GM23338 (cell line): ENCODE measurements around the gene SLC15A1. TPM values are rescaled to one million over a fixed set of nuclear protein-coding genes. Genes with fewer than 3 reads are reported as not detected.

ENCODE experiments used
- ATAC-seq: fragments of 200-7000 bp; cut with Tn5 transposase; 3 replicates; pipeline ENCODE4 v1.9.1; 2020
- DNase-seq: peaks from one replicate; pipeline ENCODE4 v3.0.0-alpha.2; 2015; ENCODE audit warnings: low spot score
- H2AFZ ChIP-seq: fragments of 200-600 bp; sonication (generic); 2 replicates; pipeline ENCODE4 v1.8.0; 2016; ENCODE audit warnings: antibody characterized with exemption, mild to moderate bottlenecking, moderate library complexity
- H3F3A ChIP-seq: fragments of 200-600 bp; sonication (generic); replicated peaks from 2 replicates; pipeline ENCODE4 v1.8.0; 2017; ENCODE audit warnings: antibody characterized with exemption, mixed run types, low read depth
- H3K27ac ChIP-seq: fragments of 200-600 bp; sonication (generic); 2 replicates; pipeline ENCODE4 v1.6.1; 2016; ENCODE audit warnings: low read depth
- H3K27me3 ChIP-seq: fragments of 200-600 bp; sonication (generic); 2 replicates; pipeline ENCODE4 v1.8.0; 2016; ENCODE audit warnings: mild to moderate bottlenecking, mixed run types, moderate library complexity; ENCODE audit not compliant: insufficient read depth
- H3K36me3 ChIP-seq: fragments of 200-600 bp; sonication (generic); 2 replicates; pipeline ENCODE4 v1.8.0; 2016; ENCODE audit warnings: mild to moderate bottlenecking; ENCODE audit not compliant: insufficient read depth
- H3K4me1 ChIP-seq: fragments of 200-600 bp; sonication (generic); 2 replicates; pipeline ENCODE4 v1.8.0; 2016; ENCODE audit warnings: mild to moderate bottlenecking, moderate library complexity; ENCODE audit not compliant: insufficient read depth
- H3K4me2 ChIP-seq: fragments of 200-600 bp; sonication (generic); 2 replicates; pipeline ENCODE4 v1.7.1; 2017; ENCODE audit warnings: mixed run types
- H3K4me3 ChIP-seq: fragments of 200-600 bp; sonication (generic); 2 replicates; pipeline ENCODE4 v1.6.1; 2016; ENCODE audit warnings: mixed run types
- H3K79me2 ChIP-seq: fragments of 200-600 bp; sonication (generic); replicated peaks from 2 replicates; pipeline ENCODE4 v1.8.0; 2017; ENCODE audit warnings: mild to moderate bottlenecking; ENCODE audit not compliant: insufficient read depth
- H3K9me2 ChIP-seq: fragments of 200-600 bp; sonication (generic); 2 replicates; pipeline ENCODE4 v1.8.0; 2017; ENCODE audit not compliant: insufficient read depth
- H4K20me1 ChIP-seq: fragments of 200-600 bp; sonication (generic); replicated peaks from 2 replicates; pipeline ENCODE4 v1.8.0; 2017; ENCODE audit warnings: mild to moderate bottlenecking; ENCODE audit not compliant: insufficient read depth
- H3K27ac Mint-ChIP-seq: 2 replicates; pipeline ENCODE4 v1.8.0; 2020; ENCODE audit warnings: inconsistent platforms, mild to moderate bottlenecking, moderate library complexity, mixed read lengths
- H3K27me3 Mint-ChIP-seq: 3 replicates; pipeline ENCODE4 v1.8.0; 2022; ENCODE audit warnings: low read depth, mild to moderate bottlenecking, moderate library complexity, mixed read lengths, inconsistent platforms; ENCODE audit not compliant: insufficient read depth, poor library complexity
- H3K36me3 Mint-ChIP-seq: 3 replicates; pipeline ENCODE4 v1.8.0; 2021; ENCODE audit warnings: low read depth, mild to moderate bottlenecking, inconsistent platforms, moderate library complexity, mixed read lengths
- H3K4me1 Mint-ChIP-seq: 3 replicates; pipeline ENCODE4 v1.8.0; 2020; ENCODE audit warnings: mild to moderate bottlenecking, inconsistent platforms, mixed read lengths
- H3K4me3 Mint-ChIP-seq: 3 replicates; pipeline ENCODE4 v1.8.0; 2021; ENCODE audit warnings: moderate library complexity, mild to moderate bottlenecking, inconsistent platforms, mixed read lengths
- H3K9me3 Mint-ChIP-seq: 3 replicates; pipeline ENCODE4 v1.8.0; 2020; ENCODE audit warnings: moderate library complexity, mild to moderate bottlenecking, inconsistent platforms, mixed read lengths
- EZH2 ChIP-seq: fragments of 200-600 bp; sonication (generic); IDR thresholded peaks from one replicate; pipeline ENCODE4 v1.8.0; 2017; ENCODE audit warnings: antibody characterized with exemption, mild to moderate bottlenecking, low read depth; ENCODE audit not compliant: unreplicated experiment
- JUNB ChIP-seq: IDR thresholded peaks from one replicate; pipeline ENCODE4 v1.6.1; 2016; ENCODE audit warnings: antibody characterized with exemption; ENCODE audit not compliant: unreplicated experiment
- POLR2AphosphoS5 ChIP-seq: IDR thresholded peaks from 2 replicates; pipeline ENCODE4 v1.6.1; 2016; ENCODE audit warnings: antibody characterized with exemption, low read depth
- ZNF114 ChIP-seq: fragments of 250-450 bp; sonication (Bioruptor Pico); IDR thresholded peaks from 2 replicates; pipeline ENCODE4 v1.5.0; 2020; ENCODE audit warnings: mild to moderate bottlenecking, moderate library complexity
- ZNF331 ChIP-seq: fragments of 250-450 bp; sonication (Bioruptor Pico); IDR thresholded peaks from 2 replicates; pipeline ENCODE4 v1.5.0; 2020; ENCODE audit warnings: low read depth, mild to moderate bottlenecking, moderate library complexity
- polyA plus RNA-seq: library from polyadenylated mRNA; unstranded; fragments of >200 nt; fragmentation: Nextera tagmentation; extraction: Ambion mirVana; gene quantifications from 2 replicates; pipeline ENCODE4 v1.2.1, GENCODE V29; 2016
- total RNA-seq: library from RNA; depleted of rRNA; stranded (reverse); fragments of >200 nt; shearing (Covaris generic); gene quantifications from 2 replicates; pipeline ENCODE4 v1.2.3, GENCODE V29; 2014
- TF ChIP-seq, protein P1 (sequence below): fragments of 250-450 bp; sonication (Bioruptor Pico); IDR thresholded peaks from 2 replicates; pipeline ENCODE4 v1.5.0; 2020; ENCODE audit warnings: mild to moderate bottlenecking, moderate library complexity

The SLC15A1 gene
- total and polyA plus RNA-seq, 2 experiments from 2014 or later, result 1.6 to 3.0 TPM

DNA sequence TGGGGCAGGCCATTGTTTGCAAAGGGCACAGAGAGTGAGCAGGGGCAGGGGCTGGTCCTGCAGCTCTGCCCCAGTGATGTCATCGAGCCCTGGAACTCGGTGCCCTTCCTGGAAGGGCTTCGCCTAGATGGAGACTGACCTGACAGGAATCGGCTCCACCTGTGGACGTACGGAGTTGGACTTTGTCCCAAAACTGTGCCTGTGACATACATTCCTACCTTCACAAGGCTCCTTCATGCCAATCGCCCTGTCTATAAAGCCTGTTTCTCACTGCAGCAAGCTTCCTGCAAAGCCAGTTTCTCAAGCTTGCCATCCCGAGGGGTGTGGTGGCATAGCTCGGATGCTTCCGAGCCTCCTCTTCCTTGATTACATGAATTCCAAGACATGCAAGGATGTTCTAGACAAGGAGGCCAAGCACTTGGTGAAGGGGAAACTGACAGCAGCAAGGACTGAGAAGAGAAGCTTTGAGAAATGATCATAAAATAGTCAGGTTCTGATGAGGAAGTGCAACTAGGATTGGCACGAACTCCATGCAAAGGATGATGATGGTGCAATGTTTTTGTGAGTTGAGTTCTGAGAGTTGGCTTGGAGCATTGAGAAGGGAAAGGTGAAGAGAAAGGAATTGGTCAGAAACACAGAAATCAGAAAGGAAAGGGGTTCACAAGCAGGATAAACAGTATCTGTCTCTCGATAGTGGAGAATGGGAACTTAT lies 101.9 kb downstream of the SLC15A1 start:
- no peak for ATAC-seq

More for the DNA sequence above, 101.9 kb downstream of the SLC15A1 start:
- Histone ChIP-seq H3K36me3 (no peaks in the 10 kb centered on the region), H2AFZ (peak overlapping the region; percentile 56; the same call in 1 of the 2 replicates), H3K9me2 (no peaks in the 10 kb centered on the region), H3K4me2 (no peak overlapping the region), H3K4me1 (no peaks in the 10 kb centered on the region), H3K27ac (no peak overlapping the region), H4K20me1 (no peaks in the 10 kb centered on the region), H3K79me2 (no peaks in the 10 kb centered on the region), H3K27me3 (no peaks in the 10 kb centered on the region), H3F3A (no peaks in the 10 kb centered on the region), H3K4me3 (no peak overlapping the region)
- H3K4me1 Mint-ChIP-seq, result peaks cover 2% of the 10 kb centered on the region
- no peaks in the 10 kb centered on the region for H3K9me3 Mint-ChIP-seq
- DNase-seq, result no peak
- H3K27me3 Mint-ChIP-seq, result peaks cover 8% of the 10 kb centered on the region
- H3K27ac Mint-ChIP-seq, result no peak overlapping the region
- TF ChIP-seq, protein P1, sequence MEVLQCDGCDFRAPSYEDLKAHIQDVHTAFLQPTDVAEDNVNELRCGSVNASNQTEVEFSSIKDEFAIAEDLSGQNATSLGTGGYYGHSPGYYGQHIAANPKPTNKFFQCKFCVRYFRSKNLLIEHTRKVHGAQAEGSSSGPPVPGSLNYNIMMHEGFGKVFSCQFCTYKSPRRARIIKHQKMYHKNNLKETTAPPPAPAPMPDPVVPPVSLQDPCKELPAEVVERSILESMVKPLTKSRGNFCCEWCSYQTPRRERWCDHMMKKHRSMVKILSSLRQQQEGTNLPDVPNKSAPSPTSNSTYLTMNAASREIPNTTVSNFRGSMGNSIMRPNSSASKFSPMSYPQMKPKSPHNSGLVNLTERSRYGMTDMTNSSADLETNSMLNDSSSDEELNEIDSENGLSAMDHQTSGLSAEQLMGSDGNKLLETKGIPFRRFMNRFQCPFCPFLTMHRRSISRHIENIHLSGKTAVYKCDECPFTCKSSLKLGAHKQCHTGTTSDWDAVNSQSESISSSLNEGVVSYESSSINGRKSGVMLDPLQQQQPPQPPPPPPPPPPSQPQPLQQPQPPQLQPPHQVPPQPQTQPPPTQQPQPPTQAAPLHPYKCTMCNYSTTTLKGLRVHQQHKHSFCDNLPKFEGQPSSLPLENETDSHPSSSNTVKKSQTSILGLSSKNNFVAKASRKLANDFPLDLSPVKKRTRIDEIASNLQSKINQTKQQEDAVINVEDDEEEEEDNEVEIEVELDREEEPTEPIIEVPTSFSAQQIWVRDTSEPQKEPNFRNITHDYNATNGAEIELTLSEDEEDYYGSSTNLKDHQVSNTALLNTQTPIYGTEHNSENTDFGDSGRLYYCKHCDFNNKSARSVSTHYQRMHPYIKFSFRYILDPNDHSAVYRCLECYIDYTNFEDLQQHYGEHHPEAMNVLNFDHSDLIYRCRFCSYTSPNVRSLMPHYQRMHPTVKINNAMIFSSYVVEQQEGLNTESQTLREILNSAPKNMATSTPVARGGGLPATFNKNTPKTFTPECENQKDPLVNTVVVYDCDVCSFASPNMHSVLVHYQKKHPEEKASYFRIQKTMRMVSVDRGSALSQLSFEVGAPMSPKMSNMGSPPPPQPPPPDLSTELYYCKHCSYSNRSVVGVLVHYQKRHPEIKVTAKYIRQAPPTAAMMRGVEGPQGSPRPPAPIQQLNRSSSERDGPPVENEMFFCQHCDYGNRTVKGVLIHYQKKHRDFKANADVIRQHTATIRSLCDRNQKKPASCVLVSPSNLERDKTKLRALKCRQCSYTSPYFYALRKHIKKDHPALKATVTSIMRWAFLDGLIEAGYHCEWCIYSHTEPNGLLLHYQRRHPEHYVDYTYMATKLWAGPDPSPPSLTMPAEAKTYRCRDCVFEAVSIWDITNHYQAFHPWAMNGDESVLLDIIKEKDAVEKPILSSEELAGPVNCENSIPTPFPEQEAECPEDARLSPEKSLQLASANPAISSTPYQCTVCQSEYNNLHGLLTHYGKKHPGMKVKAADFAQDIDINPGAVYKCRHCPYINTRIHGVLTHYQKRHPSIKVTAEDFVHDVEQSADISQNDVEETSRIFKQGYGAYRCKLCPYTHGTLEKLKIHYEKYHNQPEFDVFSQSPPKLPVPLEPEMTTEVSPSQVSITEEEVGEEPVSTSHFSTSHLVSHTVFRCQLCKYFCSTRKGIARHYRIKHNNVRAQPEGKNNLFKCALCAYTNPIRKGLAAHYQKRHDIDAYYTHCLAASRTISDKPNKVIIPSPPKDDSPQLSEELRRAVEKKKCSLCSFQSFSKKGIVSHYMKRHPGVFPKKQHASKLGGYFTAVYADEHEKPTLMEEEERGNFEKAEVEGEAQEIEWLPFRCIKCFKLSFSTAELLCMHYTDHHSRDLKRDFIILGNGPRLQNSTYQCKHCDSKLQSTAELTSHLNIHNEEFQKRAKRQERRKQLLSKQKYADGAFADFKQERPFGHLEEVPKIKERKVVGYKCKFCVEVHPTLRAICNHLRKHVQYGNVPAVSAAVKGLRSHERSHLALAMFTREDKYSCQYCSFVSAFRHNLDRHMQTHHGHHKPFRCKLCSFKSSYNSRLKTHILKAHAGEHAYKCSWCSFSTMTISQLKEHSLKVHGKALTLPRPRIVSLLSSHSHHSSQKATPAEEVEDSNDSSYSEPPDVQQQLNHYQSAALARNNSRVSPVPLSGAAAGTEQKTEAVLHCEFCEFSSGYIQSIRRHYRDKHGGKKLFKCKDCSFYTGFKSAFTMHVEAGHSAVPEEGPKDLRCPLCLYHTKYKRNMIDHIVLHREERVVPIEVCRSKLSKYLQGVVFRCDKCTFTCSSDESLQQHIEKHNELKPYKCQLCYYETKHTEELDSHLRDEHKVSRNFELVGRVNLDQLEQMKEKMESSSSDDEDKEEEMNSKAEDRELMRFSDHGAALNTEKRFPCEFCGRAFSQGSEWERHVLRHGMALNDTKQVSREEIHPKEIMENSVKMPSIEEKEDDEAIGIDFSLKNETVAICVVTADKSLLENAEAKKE (CRISPR knock-in tag), result no peak
- TF ChIP-seq ZNF114, result no peak
- TF ChIP-seq ZNF331, result no peak
- TF ChIP-seq EZH2, result no peak
- no peak for TF ChIP-seq JUNB
- TF ChIP-seq POLR2AphosphoS5, result no peak
- H3K36me3 Mint-ChIP-seq, result no peaks in the 10 kb centered on the region
- no peak overlapping the region for H3K4me3 Mint-ChIP-seq
